ENCODE measurements around the gene UPF2.

DNA sequence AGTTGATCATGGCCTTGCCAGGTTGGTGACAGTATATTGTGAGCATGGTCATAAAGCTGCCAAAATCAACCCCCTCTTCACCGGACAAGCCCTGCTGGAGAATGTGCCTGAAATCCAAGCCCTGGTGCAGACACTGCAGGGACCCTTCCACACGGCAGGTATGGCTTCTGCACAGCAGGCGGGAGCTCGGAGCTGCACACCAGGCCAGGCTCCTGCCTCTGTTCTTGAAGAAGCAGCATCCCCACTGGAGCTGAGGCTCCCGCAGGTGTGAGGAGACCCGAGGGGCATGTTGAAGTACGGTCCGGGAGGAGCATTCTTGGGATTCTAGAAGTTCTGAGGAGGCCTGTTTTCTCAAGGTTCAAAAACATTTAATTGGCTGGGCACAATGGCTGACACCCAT lies 38.9 kb upstream of the UPF2 start:
- TF ChIP-seq GATA2 (IDR thresholded peaks at IDR 0.05; ENCODE audit: low read depth, low read length) (no peak), GATA3 (IDR thresholded peaks at IDR 0.05; ENCODE audit: low read depth, low read length) (no peak)

Measured in SH-SY5Y (cell line).